GM21723 (cell line): ENCODE data around the gene RNF44.

Experiments used
- ATAC-seq: cut with Tn5 transposase; IDR thresholded peaks from one replicate; pipeline ENCODE4 v1.9.1; 2021; ENCODE audit warnings: mild to moderate bottlenecking, moderate library complexity; ENCODE audit not compliant: unreplicated experiment

Gene RNF44

GRCh38 chr5:176537554-176538229 lies 490 bp upstream of the RNF44 start:
- ATAC-seq = peak; percentile 69

GRCh38 chr5:176536132-176536901 lies 885 bp downstream of the RNF44 start:
- peak; percentile 26 for ATAC-seq

GRCh38 chr5:176535664-176536131 lies 1.5 kb downstream of the RNF44 start:
- ATAC-seq = no peak

GRCh38 chr5:176535101-176535663 lies 2.0 kb downstream of the RNF44 start:
- no peak for ATAC-seq

GRCh38 chr5:176534640-176535039 lies 2.6 kb downstream of the RNF44 start:
- no peak for ATAC-seq

- no peak for ATAC-seq
Measured at GRCh38 chr5:176533894-176534611, 3.1 kb downstream of the RNF44 start.

GRCh38 chr5:176533390-176533789 lies 3.8 kb downstream of the RNF44 start:
- no peak for ATAC-seq

- no peak for ATAC-seq
Measured at GRCh38 chr5:176532795-176533194, 4.4 kb downstream of the RNF44 start.

- no peak for ATAC-seq
Measured at GRCh38 chr5:176531902-176532493, 5.2 kb downstream of the RNF44 start.

GRCh38 chr5:176530983-176531901 lies 6.0 kb downstream of the RNF44 start:
- no peak for ATAC-seq

GRCh38 chr5:176530393-176530982 lies 6.7 kb downstream of the RNF44 start:
- no peak for ATAC-seq

- no peak for ATAC-seq
Measured at GRCh38 chr5:176529741-176530141, 7.5 kb downstream of the RNF44 start.

- no peak for ATAC-seq
Measured at GRCh38 chr5:176529116-176529740, 8.0 kb downstream of the RNF44 start.

GRCh38 chr5:176528761-176529115 lies 8.5 kb downstream of the RNF44 start:
- ATAC-seq = no peak

GRCh38 chr5:176528301-176528700 lies 8.9 kb downstream of the RNF44 start:
- no peak for ATAC-seq

- ATAC-seq = no peak
Measured at GRCh38 chr5:176527246-176528222, 9.7 kb downstream of the RNF44 start.

GRCh38 chr5:176526462-176526861 lies 10.7 kb downstream of the RNF44 start:
- no peak for ATAC-seq

- no peak for ATAC-seq
Measured at GRCh38 chr5:176525677-176526076, 11.5 kb downstream of the RNF44 start.
